ENCODE measurements around the gene MTA3.

GRCh38 chr2:42791606-42792005 is 223.2 kb downstream of the MTA3 start:
- TF ChIP-seq CTCF (IDR thresholded peaks at IDR 0.05): no peak
- no peak for TF ChIP-seq POLR2A (IDR thresholded peaks at IDR 0.05)
- no peak for TF ChIP-seq POLR2AphosphoS5 (IDR thresholded peaks at IDR 0.05)

All from breast epithelium (tissue), 3 donors.